Placental epithelial cell (primary cell): ENCODE data around the gene ARL5A. TPM values are rescaled to one million over a fixed set of nuclear protein-coding genes. Genes with fewer than 3 reads are reported as not detected.

Experiments
- total RNA-seq: library from RNA; depleted of rRNA; stranded (reverse); fragments of >200 nt; gene quantifications from 2 replicates; pipeline ENCODE4 v1.2.3, GENCODE V29; 2012

The ARL5A gene, protein sequence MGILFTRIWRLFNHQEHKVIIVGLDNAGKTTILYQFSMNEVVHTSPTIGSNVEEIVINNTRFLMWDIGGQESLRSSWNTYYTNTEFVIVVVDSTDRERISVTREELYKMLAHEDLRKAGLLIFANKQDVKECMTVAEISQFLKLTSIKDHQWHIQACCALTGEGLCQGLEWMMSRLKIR
- total RNA-seq, result 38.1 and 60.7 TPM in 2 replicates

DNA sequence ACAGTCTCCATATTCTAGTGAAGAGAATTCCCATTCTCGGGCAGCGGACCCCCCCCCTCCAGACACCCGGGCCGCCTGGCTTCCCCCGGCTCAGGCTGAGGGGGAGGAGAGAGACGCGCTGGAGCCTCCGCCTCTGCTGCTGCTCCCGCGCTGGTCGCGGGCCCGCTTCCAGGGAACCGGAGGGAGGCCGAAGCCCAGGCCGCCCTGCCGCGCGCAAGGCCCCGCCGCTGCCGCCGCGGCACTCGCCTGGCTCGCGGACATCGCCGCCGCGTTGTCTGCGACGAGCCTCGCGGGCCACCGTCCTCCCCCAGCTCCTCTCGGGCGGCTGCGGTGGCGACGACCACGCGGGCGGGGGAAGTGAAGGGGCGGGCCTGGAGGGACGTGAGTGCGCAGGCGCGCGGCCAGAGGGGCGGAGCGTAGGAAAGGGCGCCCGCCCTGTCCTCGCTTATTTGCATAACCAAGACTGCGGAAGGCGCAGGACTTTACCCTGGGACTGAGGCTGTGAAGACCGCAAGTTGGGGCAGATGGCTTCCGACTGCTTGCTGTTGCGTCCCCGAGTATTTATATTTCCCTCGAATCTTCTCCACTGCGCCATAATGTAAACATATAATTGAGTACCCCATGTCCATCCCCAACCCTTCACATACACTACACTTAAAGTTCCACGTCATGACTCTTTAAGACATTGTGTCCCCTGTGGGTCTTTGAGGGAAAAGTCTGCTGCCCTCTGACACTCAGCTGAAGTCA, at the start of gene ARL5A:
Gene ARL5A (minus strand): TSS at position 279 of the 747 bp plus-strand sequence. CDS start 245 bp downstream, at position 34.

Other genes starting within 250 kb of the ARL5A start
- gene NEB, start 93.9 kb downstream of the ARL5A start, total RNA-seq, result 0.54 and 2.7 TPM in 2 replicates